ENCODE measurements around the gene ENAH.
"Not testable (repeated sequence)": the region's sequence is repeated elsewhere in the genome, so short reads cannot be mapped to it uniquely, and the experiment has no call there.

The ENAH gene

GRCh38 chr1:225510740-225511139, 142.2 kb downstream of the ENAH start:
- H3K9ac ChIP-seq (ENCODE audit: low read depth, low read length); H3K27me3 ChIP-seq (ENCODE audit: control insufficient read depth, insufficient read depth, low read length); H3K4me3 ChIP-seq (ENCODE audit: low read depth, low read length); H3K9me3 ChIP-seq (ENCODE audit: control insufficient read depth, insufficient read depth, low read length); H3K27ac ChIP-seq (ENCODE audit: low read depth, low read length): not testable (repeated sequence)
- Histone ChIP-seq H3K36me3 (ENCODE audit: control insufficient read depth, insufficient read depth, low read length) (peaks cover 62% of the 10 kb centered on the region), H3K4me1 (ENCODE audit: control insufficient read depth, insufficient read depth, low read length) (peaks cover 48% of the 10 kb centered on the region)

- Histone ChIP-seq H3K9ac (ENCODE audit: low read depth, low read length) (no peak overlapping the region), H3K4me1 (ENCODE audit: control insufficient read depth, insufficient read depth, low read length) (peaks cover 38% of the 10 kb centered on the region), H3K27ac (ENCODE audit: low read depth, low read length) (peak overlapping the region; percentile 97), H3K9me3 (ENCODE audit: control insufficient read depth, insufficient read depth, low read length) (no peaks in the 10 kb centered on the region), H3K36me3 (ENCODE audit: control insufficient read depth, insufficient read depth, low read length) (peaks cover 68% of the 10 kb centered on the region), H3K27me3 (ENCODE audit: control insufficient read depth, insufficient read depth, low read length) (no peaks in the 10 kb centered on the region), H3K4me3 (ENCODE audit: low read depth, low read length) (no peak overlapping the region)
These were observed 143.2 kb downstream of the ENAH start for GRCh38 chr1:225509770-225510169.

- no peaks in the 10 kb centered on the region for H3K9me3 ChIP-seq (ENCODE audit: control insufficient read depth, insufficient read depth, low read length)
- peaks cover 37% of the 10 kb centered on the region for H3K4me1 ChIP-seq (ENCODE audit: control insufficient read depth, insufficient read depth, low read length)
- peak overlapping the region; percentile 1; the same call in 1 of the 2 replicates for H3K9ac ChIP-seq (ENCODE audit: low read depth, low read length)
- H3K4me3 ChIP-seq (ENCODE audit: low read depth, low read length), result 0 out of 2 replicates have a peak overlapping the region, but pooled peaks have one; percentile 9
- H3K27me3 ChIP-seq (ENCODE audit: control insufficient read depth, insufficient read depth, low read length), result no peaks in the 10 kb centered on the region
- H3K27ac ChIP-seq (ENCODE audit: low read depth, low read length), result peak overlapping the region; percentile 97
- H3K36me3 ChIP-seq (ENCODE audit: control insufficient read depth, insufficient read depth, low read length), result peaks cover 72% of the 10 kb centered on the region
These were observed 143.6 kb downstream of the ENAH start for GRCh38 chr1:225509376-225509707.

- H3K4me1 ChIP-seq (ENCODE audit: control insufficient read depth, insufficient read depth, low read length), result peaks cover 37% of the 10 kb centered on the region
- peaks cover 72% of the 10 kb centered on the region for H3K36me3 ChIP-seq (ENCODE audit: control insufficient read depth, insufficient read depth, low read length)
- no peaks in the 10 kb centered on the region for H3K27me3 ChIP-seq (ENCODE audit: control insufficient read depth, insufficient read depth, low read length)
- H3K4me3 ChIP-seq (ENCODE audit: low read depth, low read length), result peak overlapping the region; percentile 9; the same call in 1 of the 2 replicates
- no peaks in the 10 kb centered on the region for H3K9me3 ChIP-seq (ENCODE audit: control insufficient read depth, insufficient read depth, low read length)
- H3K9ac ChIP-seq (ENCODE audit: low read depth, low read length), result peak overlapping the region; percentile 1; the same call in 1 of the 2 replicates
- H3K27ac ChIP-seq (ENCODE audit: low read depth, low read length), result peak overlapping the region; percentile 97
These were observed 144.2 kb downstream of the ENAH start for GRCh38 chr1:225508538-225509375.

- H3K9ac ChIP-seq (ENCODE audit: low read depth, low read length), result no peak overlapping the region
- H3K9me3 ChIP-seq (ENCODE audit: control insufficient read depth, insufficient read depth, low read length), result no peaks in the 10 kb centered on the region
- peaks cover 52% of the 10 kb centered on the region for H3K36me3 ChIP-seq (ENCODE audit: control insufficient read depth, insufficient read depth, low read length)
- peaks cover 40% of the 10 kb centered on the region for H3K4me1 ChIP-seq (ENCODE audit: control insufficient read depth, insufficient read depth, low read length)
- no peak overlapping the region for H3K4me3 ChIP-seq (ENCODE audit: low read depth, low read length)
- H3K27me3 ChIP-seq (ENCODE audit: control insufficient read depth, insufficient read depth, low read length), result no peaks in the 10 kb centered on the region
- H3K27ac ChIP-seq (ENCODE audit: low read depth, low read length), result peak overlapping the region; percentile 52
These were observed 146.2 kb downstream of the ENAH start for GRCh38 chr1:225506727-225507126.

- no peak overlapping the region for H3K9ac ChIP-seq (ENCODE audit: low read depth, low read length)
- no peak overlapping the region for H3K4me3 ChIP-seq (ENCODE audit: low read depth, low read length)
- H3K4me1 ChIP-seq (ENCODE audit: control insufficient read depth, insufficient read depth, low read length), result peaks cover 53% of the 10 kb centered on the region
- H3K27ac ChIP-seq (ENCODE audit: low read depth, low read length), result peak overlapping the region; percentile 42
- no peaks in the 10 kb centered on the region for H3K27me3 ChIP-seq (ENCODE audit: control insufficient read depth, insufficient read depth, low read length)
- peaks cover 53% of the 10 kb centered on the region for H3K36me3 ChIP-seq (ENCODE audit: control insufficient read depth, insufficient read depth, low read length)
- no peaks in the 10 kb centered on the region for H3K9me3 ChIP-seq (ENCODE audit: control insufficient read depth, insufficient read depth, low read length)
These were observed 148.1 kb downstream of the ENAH start for GRCh38 chr1:225504776-225505175.

- Histone ChIP-seq H3K9me3 (ENCODE audit: control insufficient read depth, insufficient read depth, low read length) (no peaks in the 10 kb centered on the region), H3K9ac (ENCODE audit: low read depth, low read length) (no peak overlapping the region), H3K4me1 (ENCODE audit: control insufficient read depth, insufficient read depth, low read length) (peaks cover 41% of the 10 kb centered on the region), H3K27ac (ENCODE audit: low read depth, low read length) (peak overlapping the region; percentile 76), H3K4me3 (ENCODE audit: low read depth, low read length) (peak overlapping the region; percentile 6; the same call in 1 of the 2 replicates), H3K27me3 (ENCODE audit: control insufficient read depth, insufficient read depth, low read length) (no peaks in the 10 kb centered on the region), H3K36me3 (ENCODE audit: control insufficient read depth, insufficient read depth, low read length) (peaks cover 62% of the 10 kb centered on the region)
These were observed 152.2 kb downstream of the ENAH start for GRCh38 chr1:225500624-225501192.

GRCh38 chr1:225498549-225499136, 154.3 kb downstream of the ENAH start:
- Histone ChIP-seq H3K9me3 (ENCODE audit: control insufficient read depth, insufficient read depth, low read length) (no peaks in the 10 kb centered on the region), H3K27ac (ENCODE audit: low read depth, low read length) (peak overlapping the region; percentile 32), H3K9ac (ENCODE audit: low read depth, low read length) (no peak overlapping the region), H3K27me3 (ENCODE audit: control insufficient read depth, insufficient read depth, low read length) (no peaks in the 10 kb centered on the region), H3K4me1 (ENCODE audit: control insufficient read depth, insufficient read depth, low read length) (peaks cover 48% of the 10 kb centered on the region), H3K36me3 (ENCODE audit: control insufficient read depth, insufficient read depth, low read length) (peaks cover 68% of the 10 kb centered on the region), H3K4me3 (ENCODE audit: low read depth, low read length) (no peak overlapping the region)

- Histone ChIP-seq H3K27ac (ENCODE audit: low read depth, low read length) (no peak overlapping the region), H3K36me3 (ENCODE audit: control insufficient read depth, insufficient read depth, low read length) (peaks cover 58% of the 10 kb centered on the region), H3K4me1 (ENCODE audit: control insufficient read depth, insufficient read depth, low read length) (peaks cover 13% of the 10 kb centered on the region; the same call in 1 of the 2 replicates), H3K9me3 (ENCODE audit: control insufficient read depth, insufficient read depth, low read length) (no peaks in the 10 kb centered on the region), H3K27me3 (ENCODE audit: control insufficient read depth, insufficient read depth, low read length) (no peaks in the 10 kb centered on the region), H3K4me3 (ENCODE audit: low read depth, low read length) (no peak overlapping the region), H3K9ac (ENCODE audit: low read depth, low read length) (no peak overlapping the region)
These were observed 158.0 kb downstream of the ENAH start for GRCh38 chr1:225494789-225495359.

- Histone ChIP-seq H3K27me3 (ENCODE audit: control insufficient read depth, insufficient read depth, low read length) (no peaks in the 10 kb centered on the region), H3K4me1 (ENCODE audit: control insufficient read depth, insufficient read depth, low read length) (peaks cover 11% of the 10 kb centered on the region; the same call in 1 of the 2 replicates), H3K36me3 (ENCODE audit: control insufficient read depth, insufficient read depth, low read length) (peaks cover 49% of the 10 kb centered on the region), H3K9me3 (ENCODE audit: control insufficient read depth, insufficient read depth, low read length) (no peaks in the 10 kb centered on the region), H3K9ac (ENCODE audit: low read depth, low read length) (no peak overlapping the region), H3K27ac (ENCODE audit: low read depth, low read length) (no peak overlapping the region), H3K4me3 (ENCODE audit: low read depth, low read length) (no peak overlapping the region)
These were observed 159.2 kb downstream of the ENAH start for GRCh38 chr1:225493591-225494246.
